ENCODE results near the gene BEND4.

BEND4 gene

GRCh38 chr4:42122237-42122636, 30.2 kb downstream of the BEND4 start:
- no peak for DNase-seq
- intact Hi-C loops (cut with DNase I), result no loop called here

GRCh38 chr4:42119886-42120285, 32.6 kb downstream of the BEND4 start:
- intact Hi-C loops (cut with DNase I), result no loop called here
- DNase-seq, result no peak

GRCh38 chr4:42112846-42113245, 39.6 kb downstream of the BEND4 start:
- DNase-seq, result no peak
- intact Hi-C loops (cut with DNase I), result no loop called here

- intact Hi-C loops (cut with DNase I), result no loop called here
- no peak for DNase-seq
These were observed 47.9 kb downstream of the BEND4 start for GRCh38 chr4:42104521-42104920.

- DNase-seq, result no peak
- intact Hi-C loops (cut with DNase I), result no loop called here
These were observed 50.9 kb downstream of the BEND4 start for GRCh38 chr4:42101446-42101975.

GRCh38 chr4:42088386-42088785, 64.1 kb downstream of the BEND4 start:
- intact Hi-C loops (cut with DNase I), result no loop called here
- no peak for DNase-seq

GRCh38 chr4:42083816-42084215, 68.6 kb downstream of the BEND4 start:
- intact Hi-C loops (cut with DNase I), result no loop called here
- no peak for DNase-seq

GRCh38 chr4:42080306-42080705, 72.1 kb downstream of the BEND4 start:
- intact Hi-C loops (cut with DNase I), result no loop called here
- no peak for DNase-seq

GRCh38 chr4:42078184-42078801, 74.2 kb downstream of the BEND4 start:
- intact Hi-C loops (cut with DNase I), result no loop called here
- no peak for DNase-seq

- DNase-seq, result no peak
- intact Hi-C loops (cut with DNase I), result no loop called here
These were observed 78.2 kb downstream of the BEND4 start for GRCh38 chr4:42074294-42074693.

- no peak for DNase-seq
- intact Hi-C loops (cut with DNase I), result no loop called here
These were observed 82.0 kb downstream of the BEND4 start for GRCh38 chr4:42070463-42070862.

- no peak for DNase-seq
- intact Hi-C loops (cut with DNase I), result no loop called here
These were observed 85.2 kb downstream of the BEND4 start for GRCh38 chr4:42067264-42067663.

GRCh38 chr4:42066402-42066801, 86.1 kb downstream of the BEND4 start:
- intact Hi-C loops (cut with DNase I), result no loop called here
- no peak for DNase-seq
